Hepatocyte (in vitro differentiated cells): ENCODE measurements around the gene KIRREL1.

Experiments
- EZH2 ChIP-seq: fragments of 200-600 bp; sonication (generic); IDR thresholded peaks from 2 replicates; pipeline ENCODE4 v1.6.1; 2016; ENCODE audit warnings: antibody characterized with exemption, mild to moderate bottlenecking, borderline replicate concordance
- EZH2phosphoT487 ChIP-seq: fragments of 200-600 bp; sonication (generic); IDR thresholded peaks from one replicate; pipeline ENCODE4 v1.6.1; 2018; ENCODE audit warnings: antibody characterized with exemption, mild to moderate bottlenecking, low read depth, moderate library complexity; ENCODE audit not compliant: unreplicated experiment, severe bottlenecking
- TF ChIP-seq, protein P1 (sequence below): fragments of 200-600 bp; sonication (generic); IDR thresholded peaks from 2 replicates; pipeline ENCODE4 v1.5.1; 2016; ENCODE audit warnings: antibody characterized with exemption, mild to moderate bottlenecking; ENCODE audit not compliant: poor library complexity

DNA sequence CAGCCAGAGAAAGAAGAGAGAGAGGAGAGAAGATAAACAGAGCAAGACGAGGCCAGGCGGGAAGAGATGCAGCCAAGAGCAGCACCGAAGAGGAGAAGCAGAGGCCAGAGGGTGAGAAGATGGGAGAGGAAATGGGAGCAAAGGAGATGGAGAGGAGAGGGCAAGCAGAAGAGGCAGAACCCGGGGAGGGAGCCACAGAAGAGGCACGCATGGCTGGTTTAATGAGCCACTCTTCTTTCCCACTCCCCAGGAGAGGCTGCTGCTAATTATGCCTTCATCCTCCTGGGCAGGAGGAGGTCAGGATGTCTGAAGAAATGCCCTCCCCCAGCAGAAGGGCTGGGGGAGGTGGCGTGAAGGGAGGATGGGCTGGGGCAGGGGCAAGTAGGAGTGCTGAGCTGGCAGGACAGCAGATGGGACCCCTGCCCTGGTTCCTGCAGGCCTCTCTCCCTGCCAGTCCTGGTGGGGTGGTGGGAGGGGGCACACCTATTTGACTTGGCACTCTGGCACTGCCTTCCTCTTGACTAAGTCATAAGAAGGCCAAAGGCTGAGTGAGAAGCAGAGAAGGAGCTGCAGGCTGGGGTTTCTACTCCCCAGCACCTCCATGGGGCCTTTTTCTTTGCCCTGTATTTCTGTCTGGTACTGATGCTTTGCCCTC, 32.3 kb downstream of the KIRREL1 start:
- TF ChIP-seq, protein P1, sequence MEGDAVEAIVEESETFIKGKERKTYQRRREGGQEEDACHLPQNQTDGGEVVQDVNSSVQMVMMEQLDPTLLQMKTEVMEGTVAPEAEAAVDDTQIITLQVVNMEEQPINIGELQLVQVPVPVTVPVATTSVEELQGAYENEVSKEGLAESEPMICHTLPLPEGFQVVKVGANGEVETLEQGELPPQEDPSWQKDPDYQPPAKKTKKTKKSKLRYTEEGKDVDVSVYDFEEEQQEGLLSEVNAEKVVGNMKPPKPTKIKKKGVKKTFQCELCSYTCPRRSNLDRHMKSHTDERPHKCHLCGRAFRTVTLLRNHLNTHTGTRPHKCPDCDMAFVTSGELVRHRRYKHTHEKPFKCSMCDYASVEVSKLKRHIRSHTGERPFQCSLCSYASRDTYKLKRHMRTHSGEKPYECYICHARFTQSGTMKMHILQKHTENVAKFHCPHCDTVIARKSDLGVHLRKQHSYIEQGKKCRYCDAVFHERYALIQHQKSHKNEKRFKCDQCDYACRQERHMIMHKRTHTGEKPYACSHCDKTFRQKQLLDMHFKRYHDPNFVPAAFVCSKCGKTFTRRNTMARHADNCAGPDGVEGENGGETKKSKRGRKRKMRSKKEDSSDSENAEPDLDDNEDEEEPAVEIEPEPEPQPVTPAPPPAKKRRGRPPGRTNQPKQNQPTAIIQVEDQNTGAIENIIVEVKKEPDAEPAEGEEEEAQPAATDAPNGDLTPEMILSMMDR, result no peak
- no peak for TF ChIP-seq EZH2phosphoT487
- no peak for TF ChIP-seq EZH2
